Measurements from ENCODE around the gene WDR31. TPM values are rescaled to one million over a fixed set of nuclear protein-coding genes. Genes with fewer than 3 reads are reported as not detected.

The WDR31 gene
- total RNA-seq, 1 donor from 2014 or later = 2.7 TPM

Other genes starting within 250 kb of the WDR31 start
- 4.5 and 5.3 TPM in 2 replicates for gene SLC31A2, start 189.3 kb downstream of the WDR31 start, total RNA-seq
- gene FKBP15, start 119.0 kb downstream of the WDR31 start, total RNA-seq = 33.9 and 36.7 TPM in 2 replicates
- 18.6 and 20.0 TPM in 2 replicates for gene SLC31A1, start 118.7 kb downstream of the WDR31 start, total RNA-seq
- gene CDC26, start 64.7 kb downstream of the WDR31 start, total RNA-seq = 52.0 and 57.4 TPM in 2 replicates
- gene PRPF4, start 64.6 kb downstream of the WDR31 start, total RNA-seq = 63.6 and 64.6 TPM in 2 replicates
- 0.12 TPM in 1 of 2 replicates, not detected in the other for gene RNF183, start 36.9 kb downstream of the WDR31 start, total RNA-seq
- gene BSPRY, start 9.3 kb upstream of the WDR31 start, total RNA-seq = 10.5 and 10.6 TPM in 2 replicates
- 16.5 and 17.8 TPM in 2 replicates for gene HDHD3, start 36.7 kb upstream of the WDR31 start, total RNA-seq
- 23.5 and 24.9 TPM in 2 replicates for gene ALAD, start 61.0 kb upstream of the WDR31 start, total RNA-seq
- gene POLE3, start 70.4 kb upstream of the WDR31 start, total RNA-seq = 81.4 and 84.4 TPM in 2 replicates
- 0.51 and 0.52 TPM in 2 replicates for gene C9orf43, start 70.5 kb upstream of the WDR31 start, total RNA-seq
- 113 and 122 TPM in 2 replicates for gene RGS3, start 123.5 kb upstream of the WDR31 start, total RNA-seq